Measurements from ENCODE around the gene FOXS1.
"Not testable (repeated sequence)": the region's sequence is repeated elsewhere in the genome, so short reads cannot be mapped to it uniquely, and the experiment has no call there.

Gene FOXS1

GRCh38 chr20:31820228-31820627 lies 25.2 kb downstream of the FOXS1 start:
- no peak for DNase-seq

GRCh38 chr20:31819083-31819784 lies 26.2 kb downstream of the FOXS1 start, which contains the start of gene MYLK2:
MYLK2 (plus strand) TSS chr20:31819356; CDS start chr20:31819581, 225 bp downstream.
- peak; percentile 42 for DNase-seq

- no peak for DNase-seq
Observed at GRCh38 chr20:31818376-31818908, 27.0 kb downstream of the FOXS1 start.

GRCh38 chr20:31817461-31817860 lies 27.9 kb downstream of the FOXS1 start:
- DNase-seq: no peak

- no peak for DNase-seq
Observed at GRCh38 chr20:31816221-31816620, 29.2 kb downstream of the FOXS1 start.

- peak; percentile 42 for DNase-seq
Observed at GRCh38 chr20:31815408-31816188, 29.8 kb downstream of the FOXS1 start.

- not testable (repeated sequence) for DNase-seq
Observed at GRCh38 chr20:31814142-31814541, 31.3 kb downstream of the FOXS1 start.

GRCh38 chr20:31813611-31814010 lies 31.8 kb downstream of the FOXS1 start:
- DNase-seq: no peak

- DNase-seq: peak; percentile 24
Observed at GRCh38 chr20:31811796-31812728, 33.3 kb downstream of the FOXS1 start.

- DNase-seq: no peak
Observed at GRCh38 chr20:31811198-31811597, 34.2 kb downstream of the FOXS1 start.

- no peak for DNase-seq
Observed at GRCh38 chr20:31809661-31810060, 35.7 kb downstream of the FOXS1 start.

- no peak for DNase-seq
Observed at GRCh38 chr20:31808481-31808880, 36.9 kb downstream of the FOXS1 start.

- DNase-seq: no peak
Observed at GRCh38 chr20:31806564-31807355, 38.6 kb downstream of the FOXS1 start.

GRCh38 chr20:31803552-31804291 lies 41.7 kb downstream of the FOXS1 start:
- no peak for DNase-seq

- no peak for DNase-seq
Observed at GRCh38 chr20:31801508-31801907, 43.9 kb downstream of the FOXS1 start.

GRCh38 chr20:31797364-31797763 lies 48.0 kb downstream of the FOXS1 start:
- DNase-seq: no peak
